Transverse colon (tissue), 4 donors: ENCODE measurements around the gene STK39. TPM values are rescaled to one million over a fixed set of nuclear protein-coding genes. Genes with fewer than 3 reads are reported as not detected.

Experiments
- DNase-seq: peaks from one replicate; pipeline ENCODE4 v3.0.0-alpha.2; 2019
- H3K27ac ChIP-seq, 4 donors: fragments of 200-600 bp; sonication (generic); 2 replicates each; pipeline ENCODE4 v1.5.1; 2016 to 2018; ENCODE audit warnings: inconsistent platforms in 4 of 4
- H3K27me3 ChIP-seq: fragments of 200-600 bp; sonication (generic); 2 replicates; pipeline ENCODE4 v1.5.1; 2017; ENCODE audit warnings: inconsistent platforms
- H3K36me3 ChIP-seq, 4 donors: fragments of 200-600 bp; sonication (generic); 2 replicates each; pipeline ENCODE4 v1.5.1; 2017 to 2019; ENCODE audit warnings: inconsistent platforms in 4 of 4
- H3K4me1 ChIP-seq, 4 donors: fragments of 200-600 bp; sonication (generic); 2 replicates each; pipeline ENCODE4 v1.5.1; 2017 to 2020; ENCODE audit warnings: inconsistent platforms in 4 of 4
- H3K4me3 ChIP-seq, 4 donors: fragments of 200-600 bp; sonication (generic); 1 replicate in 1 of 4; 2 replicates in 3 of 4; pipeline versions ENCODE4 v1.5.1 to v1.6.1; 2017 to 2019; ENCODE audit warnings: inconsistent platforms in 4 of 4
- H3K9me3 ChIP-seq, 2 donors: fragments of 200-600 bp; sonication (generic); 2 replicates each; pipeline ENCODE4 v1.5.1; 2017 to 2019; ENCODE audit warnings: inconsistent platforms in 2 of 2
- CTCF ChIP-seq, 5 experiments: fragments of 200-600 bp in 3 of 5; fragments of 450-650 bp in 2 of 5; sonication (generic) in 3 of 5; IDR thresholded peaks; 1 replicate in 2 of 5; 2 replicates in 3 of 5; pipeline ENCODE4 v1.5.1; 2016 to 2017; ENCODE audit warnings: antibody characterized with exemption in 5 of 5, inconsistent platforms in 3 of 5, mild to moderate bottlenecking in 2 of 5, moderate library complexity in 1 of 5
- EP300 ChIP-seq: sonication (generic); formaldehyde crosslinking; IDR thresholded peaks from one replicate; pipeline ENCODE4 v1.6.1; 2017; ENCODE audit warnings: antibody characterized with exemption, low read depth
- POLR2A ChIP-seq: fragments of 450-650 bp; IDR thresholded peaks from one replicate; pipeline ENCODE4 v1.6.1; 2016; ENCODE audit warnings: antibody characterized with exemption, mild to moderate bottlenecking, moderate library complexity
- POLR2AphosphoS5 ChIP-seq, 3 donors: sonication (generic); formaldehyde crosslinking; IDR thresholded peaks; one replicate each; pipeline ENCODE4 v1.6.1; 2016; ENCODE audit warnings: antibody characterized with exemption in 3 of 3
- WGBS, 2 donors: methylation state at CpG; one replicate each; pipeline ENCODE4 v1.1.5; 2018; ENCODE audit warnings: low coverage in 1 of 2; 5-methylcytosine and 5-hydroxymethylcytosine counted together
- in situ Hi-C, 4 donors: fragments of 200-750 bp; cut with MboI; loops; one replicate each; pipeline versions ENCODE4 v1.15.0 to v1.15.1; 2017; ENCODE audit warnings: low sequenced_read_pairs in 3 of 4, low pct_ligation_motif_present in 1 of 4, low pct_unique_long_range_greater_than_20kb in 1 of 4
- intact Hi-C: fragments of 100-400 bp; cut with DNase I; formaldehyde crosslinking; loops from one replicate; pipeline ENCODE4 v1.15.1; 2023; ENCODE audit warnings: low total_unique reads
- total RNA-seq, 4 donors: library from RNA; depleted of rRNA; stranded (reverse); fragments of >200 nt; gene quantifications; one replicate each; pipeline ENCODE4 v1.1.0, GENCODE V29; 2016

The STK39 gene
- total RNA-seq, 4 donors from 2014 or later: 30.6 to 46.1 (median 36.7) TPM

- no peaks in the 10 kb centered on the region for H3K27me3 ChIP-seq
- H3K9me3 ChIP-seq: no peaks in the 10 kb centered on the region
- no peak overlapping the region for H3K4me3 ChIP-seq
- intact Hi-C loops (no loop called here), in situ Hi-C loops (no loop called here)
- H3K27ac ChIP-seq: no peak overlapping the region
- no peaks in the 10 kb centered on the region for H3K4me1 ChIP-seq
- TF ChIP-seq EP300 (no peak), POLR2A (no peak), POLR2AphosphoS5 (IDR thresholded peaks at IDR 0.05) (no peak), CTCF (IDR thresholded peaks at IDR 0.05) (no peak)
- DNase-seq: no peak
- no peaks in the 10 kb centered on the region for H3K36me3 ChIP-seq
- 90 to 92% methylated on average over 2 to 3 of the region's 3 CpGs for WGBS, 2 donors
Observed at GRCh38 chr2:168015274-168015953, 232.0 kb downstream of the STK39 start.

DNA sequence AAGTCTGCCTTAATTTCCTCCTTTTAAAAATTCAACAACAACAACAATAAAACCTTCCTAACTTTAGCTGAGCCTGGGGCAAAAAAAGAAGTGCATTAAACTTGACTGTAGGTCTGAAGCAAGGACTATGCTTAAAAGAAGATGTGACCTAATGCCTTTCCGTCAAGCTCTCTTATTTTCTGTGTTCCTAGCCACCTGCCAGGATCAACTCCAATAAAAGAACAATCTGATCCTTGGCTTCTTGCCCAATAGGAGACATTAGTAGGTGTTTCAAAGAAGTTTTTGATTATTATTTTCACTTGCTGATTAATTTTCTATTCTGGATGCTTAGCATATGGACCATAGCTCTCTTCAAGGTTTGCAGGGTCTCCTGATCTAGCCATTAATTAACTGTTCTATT, 237.5 kb downstream of the STK39 start:
- H3K9me3 ChIP-seq: no peaks in the 10 kb centered on the region
- in situ Hi-C loops (no loop called here), intact Hi-C loops (no loop called here)
- 57 to 63% methylated on average over 1 of the region's 1 CpG for WGBS, 2 donors
- TF ChIP-seq CTCF (IDR thresholded peaks at IDR 0.05) (no peak), EP300 (no peak), POLR2AphosphoS5 (IDR thresholded peaks at IDR 0.05) (no peak), POLR2A (no peak)
- H3K4me3 ChIP-seq: no peak overlapping the region
- H3K27me3 ChIP-seq: no peaks in the 10 kb centered on the region
- no peak overlapping the region for H3K27ac ChIP-seq
- no peak for DNase-seq
- peaks cover 0 to 13% (median 6%) of the 10 kb centered on the region in 4 donors for H3K4me1 ChIP-seq
- H3K36me3 ChIP-seq: no peaks in the 10 kb centered on the region

- Histone ChIP-seq H3K4me1 (peaks cover 0 to 13% (median 6%) of the 10 kb centered on the region in 4 donors), H3K4me3 (no peak overlapping the region), H3K36me3 (no peaks in the 10 kb centered on the region), H3K27ac (peak overlapping the region in 1 of 4 donors; percentile 16), H3K9me3 (no peaks in the 10 kb centered on the region), H3K27me3 (no peaks in the 10 kb centered on the region)
- intact Hi-C loops: no loop called here
- DNase-seq: peak; percentile 35
- TF ChIP-seq CTCF (IDR thresholded peaks at IDR 0.05) (no peak), EP300 (no peak), POLR2AphosphoS5 (IDR thresholded peaks at IDR 0.05) (no peak), POLR2A (no peak)
- 63 to 79% methylated on average over 3 of the region's 3 CpGs for WGBS, 2 donors
- in situ Hi-C loops: no loop called here
Observed at GRCh38 chr2:168008646-168009195, 238.7 kb downstream of the STK39 start.

- intact Hi-C loops: no loop called here
- WGBS, 2 donors: 24 to 34% methylated on average over 3 to 5 of the region's 5 CpGs
Observed at GRCh38 chr2:168006498-168006897, 240.9 kb downstream of the STK39 start.

More at GRCh38 chr2:168006498-168006897, 240.9 kb downstream of the STK39 start:
- in situ Hi-C loops: no loop called here
- H3K27ac ChIP-seq: no peak overlapping the region
- H3K27me3 ChIP-seq: no peaks in the 10 kb centered on the region
- no peak for DNase-seq
- no peaks in the 10 kb centered on the region for H3K9me3 ChIP-seq
- peaks cover 0 to 27% (median 11%) of the 10 kb centered on the region in 4 donors for H3K4me1 ChIP-seq
- H3K4me3 ChIP-seq: no peak overlapping the region
- TF ChIP-seq POLR2AphosphoS5 (IDR thresholded peaks at IDR 0.05) (no peak), POLR2A (no peak), EP300 (no peak), CTCF (IDR thresholded peaks at IDR 0.05) (no peak)
- no peaks in the 10 kb centered on the region for H3K36me3 ChIP-seq
